ENCODE results near the gene NPAS3.

Gene NPAS3

GRCh38 chr14:33774723-33775470 lies 836.2 kb downstream of the NPAS3 start:
- no peaks in the 10 kb centered on the region for H3K36me3 ChIP-seq (ENCODE audit: control insufficient read depth, insufficient read depth, low read length)
- H3K4me1 ChIP-seq (ENCODE audit: control insufficient read depth, insufficient read depth, low read length), result peaks cover 15% of the 10 kb centered on the region
- H3K4me3 ChIP-seq (ENCODE audit: low read depth, low read length), result no peak overlapping the region
- H3K27ac ChIP-seq (ENCODE audit: low read depth, low read length), result no peak overlapping the region
- no peaks in the 10 kb centered on the region for H3K27me3 ChIP-seq (ENCODE audit: control insufficient read depth, insufficient read depth, low read length)
- no peaks in the 10 kb centered on the region for H3K9me3 ChIP-seq (ENCODE audit: control insufficient read depth, insufficient read depth, low read depth, low read length)
- no peak overlapping the region for H3K9ac ChIP-seq (ENCODE audit: low read length)

- H3K9ac ChIP-seq (ENCODE audit: low read length), result no peak overlapping the region
- H3K4me3 ChIP-seq (ENCODE audit: low read depth, low read length), result no peak overlapping the region
- H3K4me1 ChIP-seq (ENCODE audit: control insufficient read depth, insufficient read depth, low read length), result peaks cover 15% of the 10 kb centered on the region
- no peaks in the 10 kb centered on the region for H3K27me3 ChIP-seq (ENCODE audit: control insufficient read depth, insufficient read depth, low read length)
- no peak overlapping the region for H3K27ac ChIP-seq (ENCODE audit: low read depth, low read length)
- no peaks in the 10 kb centered on the region for H3K9me3 ChIP-seq (ENCODE audit: control insufficient read depth, insufficient read depth, low read depth, low read length)
- H3K36me3 ChIP-seq (ENCODE audit: control insufficient read depth, insufficient read depth, low read length), result no peaks in the 10 kb centered on the region
These were observed 838.2 kb downstream of the NPAS3 start for GRCh38 chr14:33776871-33777270.

GRCh38 chr14:33777681-33778080 lies 839.0 kb downstream of the NPAS3 start:
- Histone ChIP-seq H3K4me3 (ENCODE audit: low read depth, low read length) (no peak overlapping the region), H3K9me3 (ENCODE audit: control insufficient read depth, insufficient read depth, low read depth, low read length) (no peaks in the 10 kb centered on the region), H3K9ac (ENCODE audit: low read length) (no peak overlapping the region), H3K4me1 (ENCODE audit: control insufficient read depth, insufficient read depth, low read length) (peaks cover 15% of the 10 kb centered on the region), H3K27me3 (ENCODE audit: control insufficient read depth, insufficient read depth, low read length) (no peaks in the 10 kb centered on the region), H3K36me3 (ENCODE audit: control insufficient read depth, insufficient read depth, low read length) (no peaks in the 10 kb centered on the region), H3K27ac (ENCODE audit: low read depth, low read length) (no peak overlapping the region)

- H3K4me3 ChIP-seq (ENCODE audit: low read depth, low read length), result no peak overlapping the region
- H3K27me3 ChIP-seq (ENCODE audit: control insufficient read depth, insufficient read depth, low read length), result no peaks in the 10 kb centered on the region
- no peak overlapping the region for H3K9ac ChIP-seq (ENCODE audit: low read length)
- no peaks in the 10 kb centered on the region for H3K36me3 ChIP-seq (ENCODE audit: control insufficient read depth, insufficient read depth, low read length)
- H3K4me1 ChIP-seq (ENCODE audit: control insufficient read depth, insufficient read depth, low read length), result peaks cover 15% of the 10 kb centered on the region
- no peaks in the 10 kb centered on the region for H3K9me3 ChIP-seq (ENCODE audit: control insufficient read depth, insufficient read depth, low read depth, low read length)
- H3K27ac ChIP-seq (ENCODE audit: low read depth, low read length), result no peak overlapping the region
These were observed 841.4 kb downstream of the NPAS3 start for GRCh38 chr14:33780035-33780434.

GRCh38 chr14:33781236-33781635 lies 842.6 kb downstream of the NPAS3 start:
- H3K36me3 ChIP-seq (ENCODE audit: control insufficient read depth, insufficient read depth, low read length), result no peaks in the 10 kb centered on the region
- no peak overlapping the region for H3K27ac ChIP-seq (ENCODE audit: low read depth, low read length)
- H3K27me3 ChIP-seq (ENCODE audit: control insufficient read depth, insufficient read depth, low read length), result no peaks in the 10 kb centered on the region
- peaks cover 15% of the 10 kb centered on the region for H3K4me1 ChIP-seq (ENCODE audit: control insufficient read depth, insufficient read depth, low read length)
- H3K4me3 ChIP-seq (ENCODE audit: low read depth, low read length), result no peak overlapping the region
- no peaks in the 10 kb centered on the region for H3K9me3 ChIP-seq (ENCODE audit: control insufficient read depth, insufficient read depth, low read depth, low read length)
- no peak overlapping the region for H3K9ac ChIP-seq (ENCODE audit: low read length)

GRCh38 chr14:33782923-33783322 lies 844.2 kb downstream of the NPAS3 start:
- Histone ChIP-seq H3K4me1 (ENCODE audit: control insufficient read depth, insufficient read depth, low read length) (peaks cover under 1% of the 10 kb centered on the region; the same call in 1 of the 2 replicates), H3K4me3 (ENCODE audit: low read depth, low read length) (no peak overlapping the region), H3K9ac (ENCODE audit: low read length) (no peak overlapping the region), H3K27me3 (ENCODE audit: control insufficient read depth, insufficient read depth, low read length) (no peaks in the 10 kb centered on the region), H3K27ac (ENCODE audit: low read depth, low read length) (no peak overlapping the region), H3K9me3 (ENCODE audit: control insufficient read depth, insufficient read depth, low read depth, low read length) (no peaks in the 10 kb centered on the region), H3K36me3 (ENCODE audit: control insufficient read depth, insufficient read depth, low read length) (no peaks in the 10 kb centered on the region)

GRCh38 chr14:33786091-33786825 lies 847.6 kb downstream of the NPAS3 start:
- H3K36me3 ChIP-seq (ENCODE audit: control insufficient read depth, insufficient read depth, low read length), result no peaks in the 10 kb centered on the region
- H3K27me3 ChIP-seq (ENCODE audit: control insufficient read depth, insufficient read depth, low read length), result no peaks in the 10 kb centered on the region
- H3K4me1 ChIP-seq (ENCODE audit: control insufficient read depth, insufficient read depth, low read length), result no peaks in the 10 kb centered on the region
- H3K9ac ChIP-seq (ENCODE audit: low read length), result no peak overlapping the region
- H3K27ac ChIP-seq (ENCODE audit: low read depth, low read length), result no peak overlapping the region
- H3K9me3 ChIP-seq (ENCODE audit: control insufficient read depth, insufficient read depth, low read depth, low read length), result no peaks in the 10 kb centered on the region
- no peak overlapping the region for H3K4me3 ChIP-seq (ENCODE audit: low read depth, low read length)

- Histone ChIP-seq H3K27me3 (ENCODE audit: control insufficient read depth, insufficient read depth, low read length) (peaks cover 4% of the 10 kb centered on the region), H3K4me1 (ENCODE audit: control insufficient read depth, insufficient read depth, low read length) (peaks cover 5% of the 10 kb centered on the region; the same call in 1 of the 2 replicates), H3K9ac (ENCODE audit: low read length) (no peak overlapping the region), H3K36me3 (ENCODE audit: control insufficient read depth, insufficient read depth, low read length) (no peaks in the 10 kb centered on the region), H3K9me3 (ENCODE audit: control insufficient read depth, insufficient read depth, low read depth, low read length) (no peaks in the 10 kb centered on the region), H3K4me3 (ENCODE audit: low read depth, low read length) (no peak overlapping the region), H3K27ac (ENCODE audit: low read depth, low read length) (no peak overlapping the region)
These were observed 849.5 kb downstream of the NPAS3 start for GRCh38 chr14:33788161-33788560.

GRCh38 chr14:33790996-33791395 lies 852.3 kb downstream of the NPAS3 start:
- Histone ChIP-seq H3K4me3 (ENCODE audit: low read depth, low read length) (no peak overlapping the region), H3K27me3 (ENCODE audit: control insufficient read depth, insufficient read depth, low read length) (peaks cover 10% of the 10 kb centered on the region), H3K4me1 (ENCODE audit: control insufficient read depth, insufficient read depth, low read length) (peaks cover 6% of the 10 kb centered on the region; the same call in 1 of the 2 replicates), H3K36me3 (ENCODE audit: control insufficient read depth, insufficient read depth, low read length) (no peaks in the 10 kb centered on the region), H3K27ac (ENCODE audit: low read depth, low read length) (no peak overlapping the region), H3K9ac (ENCODE audit: low read length) (no peak overlapping the region), H3K9me3 (ENCODE audit: control insufficient read depth, insufficient read depth, low read depth, low read length) (no peaks in the 10 kb centered on the region)

- no peak overlapping the region for H3K4me3 ChIP-seq (ENCODE audit: low read depth, low read length)
- no peak overlapping the region for H3K9ac ChIP-seq (ENCODE audit: low read length)
- no peak overlapping the region for H3K27ac ChIP-seq (ENCODE audit: low read depth, low read length)
- H3K9me3 ChIP-seq (ENCODE audit: control insufficient read depth, insufficient read depth, low read depth, low read length), result no peaks in the 10 kb centered on the region
- H3K4me1 ChIP-seq (ENCODE audit: control insufficient read depth, insufficient read depth, low read length), result peaks cover 6% of the 10 kb centered on the region; the same call in 1 of the 2 replicates
- H3K27me3 ChIP-seq (ENCODE audit: control insufficient read depth, insufficient read depth, low read length), result peaks cover 10% of the 10 kb centered on the region
- H3K36me3 ChIP-seq (ENCODE audit: control insufficient read depth, insufficient read depth, low read length), result no peaks in the 10 kb centered on the region
These were observed 853.5 kb downstream of the NPAS3 start for GRCh38 chr14:33792009-33792719.

Measured in HUES6 (cell line).